Calu3 (cell line): ENCODE measurements around the gene CDHR4. TPM values are rescaled to one million over a fixed set of nuclear protein-coding genes. Genes with fewer than 3 reads are reported as not detected.

ENCODE experiments used
- BruUV-seq: library from RNA; stranded (reverse); fragments of 400-500 nt; replicated peaks from 2 replicates; lab custom pipeline; 2021; lab: Mats Ljungman, UMichigan
- CTCF ChIA-PET: fragments of 300-600 bp; sonication (Branson Sonifier 250); formaldehyde crosslinking; loops from one replicate; lab custom pipeline; 2022; ENCODE audit warnings: antibody characterized with exemption; lab: Charles Lee
- DNase-seq: peaks from one replicate; pipeline ENCODE4 v3.0.0; 2022
- H3K27ac Mint-ChIP-seq: one replicate; pipeline ENCODE4 v1.8.0; 2022; ENCODE audit warnings: mixed read lengths; ENCODE audit not compliant: unreplicated experiment
- H3K27me3 Mint-ChIP-seq: one replicate; pipeline ENCODE4 v1.8.0; 2022; ENCODE audit warnings: mixed read lengths; ENCODE audit not compliant: unreplicated experiment
- H3K36me3 Mint-ChIP-seq: one replicate; pipeline ENCODE4 v1.8.0; 2022; ENCODE audit warnings: mild to moderate bottlenecking, moderate library complexity, mixed read lengths; ENCODE audit not compliant: insufficient read depth, unreplicated experiment
- H3K4me1 Mint-ChIP-seq: one replicate; pipeline ENCODE4 v1.8.0; 2022; ENCODE audit warnings: mild to moderate bottlenecking, low read depth, mixed read lengths; ENCODE audit not compliant: unreplicated experiment
- H3K4me3 Mint-ChIP-seq: one replicate; pipeline ENCODE4 v1.8.0; 2022; ENCODE audit warnings: mild to moderate bottlenecking, low read depth, moderate library complexity, mixed read lengths; ENCODE audit not compliant: unreplicated experiment
- H3K9me3 Mint-ChIP-seq: one replicate; pipeline ENCODE4 v1.8.0; 2022; ENCODE audit warnings: low read depth, mixed read lengths; ENCODE audit not compliant: unreplicated experiment
- intact Hi-C: fragments of 100-400 bp; cut with micrococcal nuclease; formaldehyde crosslinking; loops from one replicate; pipeline ENCODE4 v1.10.0; 2022; ENCODE audit not compliant: unreplicated experiment
- total RNA-seq: library from RNA; stranded (reverse); gene quantifications from 2 replicates; pipeline ENCODE4 v1.2.3, GENCODE V29; 2022
- TF ChIP-seq, protein P1 (sequence below): fragments of 200-600 bp; IDR thresholded peaks from one replicate; pipeline ENCODE4 v1.8.0; 2022; ENCODE audit warnings: antibody characterized with exemption; ENCODE audit not compliant: unreplicated experiment

CDHR4 gene
- total RNA-seq, 1 experiment from 2014 or later, result not detected

DNA sequence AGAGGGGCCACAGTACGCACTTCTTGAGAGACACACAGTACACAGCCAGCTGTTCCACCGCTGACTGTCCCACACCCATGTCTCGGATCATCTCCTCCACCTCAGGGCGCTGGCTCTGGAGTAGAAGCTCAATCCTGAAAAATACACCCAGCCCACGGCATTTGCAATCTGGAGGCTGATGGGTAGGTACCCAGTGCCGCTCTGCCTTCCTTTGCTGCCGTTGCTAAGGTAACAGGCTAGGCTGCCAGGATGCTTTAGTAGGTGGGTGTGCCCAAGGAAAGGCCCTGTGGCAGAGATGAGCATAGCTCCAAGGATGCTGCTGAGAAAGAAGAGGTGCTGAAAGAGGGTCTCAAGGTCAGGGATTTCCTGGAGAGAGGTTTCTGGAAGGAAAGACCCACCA, 42.1 kb upstream of the CDHR4 start:
- intact Hi-C loops, result no loop called here
- TF ChIP-seq, protein P1, sequence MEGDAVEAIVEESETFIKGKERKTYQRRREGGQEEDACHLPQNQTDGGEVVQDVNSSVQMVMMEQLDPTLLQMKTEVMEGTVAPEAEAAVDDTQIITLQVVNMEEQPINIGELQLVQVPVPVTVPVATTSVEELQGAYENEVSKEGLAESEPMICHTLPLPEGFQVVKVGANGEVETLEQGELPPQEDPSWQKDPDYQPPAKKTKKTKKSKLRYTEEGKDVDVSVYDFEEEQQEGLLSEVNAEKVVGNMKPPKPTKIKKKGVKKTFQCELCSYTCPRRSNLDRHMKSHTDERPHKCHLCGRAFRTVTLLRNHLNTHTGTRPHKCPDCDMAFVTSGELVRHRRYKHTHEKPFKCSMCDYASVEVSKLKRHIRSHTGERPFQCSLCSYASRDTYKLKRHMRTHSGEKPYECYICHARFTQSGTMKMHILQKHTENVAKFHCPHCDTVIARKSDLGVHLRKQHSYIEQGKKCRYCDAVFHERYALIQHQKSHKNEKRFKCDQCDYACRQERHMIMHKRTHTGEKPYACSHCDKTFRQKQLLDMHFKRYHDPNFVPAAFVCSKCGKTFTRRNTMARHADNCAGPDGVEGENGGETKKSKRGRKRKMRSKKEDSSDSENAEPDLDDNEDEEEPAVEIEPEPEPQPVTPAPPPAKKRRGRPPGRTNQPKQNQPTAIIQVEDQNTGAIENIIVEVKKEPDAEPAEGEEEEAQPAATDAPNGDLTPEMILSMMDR, result no peak
- no TSS peak for BruUV-seq
- Mint-ChIP-seq H3K27ac (no peak overlapping the region), H3K9me3 (no peaks in the 10 kb centered on the region), H3K27me3 (no peaks in the 10 kb centered on the region), H3K36me3 (peaks cover 7% of the 10 kb centered on the region), H3K4me3 (no peak overlapping the region), H3K4me1 (peaks cover 9% of the 10 kb centered on the region)
- no peak for DNase-seq
- CTCF ChIA-PET, result interaction anchor here (0.6 kb wide), 1 partner anchor 64 kb away, joined by 3 read pairs; no protein-coding TSS in a partner anchor

DNA sequence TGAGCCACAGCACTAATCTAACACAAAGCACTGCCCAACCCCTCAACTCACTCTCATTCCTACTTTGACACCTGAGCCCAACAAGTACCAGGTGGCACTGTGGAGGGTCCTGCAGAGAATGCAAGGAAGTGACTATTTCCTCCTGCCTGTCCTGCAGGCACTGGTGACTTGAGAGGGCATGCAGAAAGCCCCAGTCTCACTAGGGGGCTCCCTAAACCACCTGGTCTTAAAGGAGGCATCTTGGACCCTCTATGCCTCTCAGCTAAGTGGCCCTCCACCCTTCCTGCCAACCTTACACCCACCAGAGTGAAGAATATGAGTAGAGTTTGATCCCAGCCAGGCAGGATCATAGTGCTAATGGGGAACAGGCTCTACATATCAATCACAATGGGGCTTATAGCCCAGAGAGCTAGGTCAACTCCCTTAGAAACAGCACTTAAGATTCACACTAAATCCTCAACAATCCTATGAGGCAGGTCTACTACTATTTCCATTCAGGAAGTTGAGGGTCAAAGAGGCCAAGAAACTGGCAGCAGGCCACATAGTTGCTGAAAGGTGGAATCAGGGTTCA, 41.5 kb upstream of the CDHR4 start:
- Mint-ChIP-seq H3K27ac (no peak overlapping the region), H3K4me1 (peaks cover 9% of the 10 kb centered on the region), H3K4me3 (no peak overlapping the region), H3K27me3 (no peaks in the 10 kb centered on the region), H3K36me3 (peaks cover 7% of the 10 kb centered on the region), H3K9me3 (no peaks in the 10 kb centered on the region)
- TF ChIP-seq, protein P1, result no peak
- no TSS peak for BruUV-seq
- CTCF ChIA-PET, result interaction anchor here (0.6 kb wide), 1 partner anchor 65 kb away, joined by 3 read pairs; no protein-coding TSS in a partner anchor
- DNase-seq, result peak; percentile 34
- intact Hi-C loops, result no loop called here

DNA sequence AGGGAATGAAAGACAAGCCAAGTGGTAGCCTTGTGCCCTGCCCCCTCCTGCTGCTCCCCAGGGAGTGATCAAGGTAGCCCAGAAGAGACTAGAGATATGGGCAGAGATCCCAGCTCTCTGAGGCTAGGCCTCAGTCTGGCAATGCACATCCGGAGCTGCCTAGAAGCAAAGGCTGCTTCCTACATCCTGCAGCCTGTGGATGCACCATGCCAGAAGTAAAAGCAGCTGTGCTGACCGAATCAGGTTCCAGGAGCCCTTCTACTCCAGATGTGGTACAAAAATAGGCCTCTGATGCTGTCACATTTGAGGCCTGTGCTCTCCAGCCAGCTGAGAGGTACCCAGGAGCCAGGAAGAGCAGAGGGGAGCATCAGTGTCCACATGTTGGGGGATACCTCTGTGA, 40.7 kb upstream of the CDHR4 start:
- CTCF ChIA-PET, result no interaction called here
- no peaks in the 10 kb centered on the region for H3K9me3 Mint-ChIP-seq
- H3K36me3 Mint-ChIP-seq, result peaks cover 7% of the 10 kb centered on the region
- no peak overlapping the region for H3K4me3 Mint-ChIP-seq
- BruUV-seq, result no TSS peak
- no peak for DNase-seq
- intact Hi-C loops, result no loop called here
- H3K27ac Mint-ChIP-seq, result no peak overlapping the region
- peaks cover 9% of the 10 kb centered on the region for H3K4me1 Mint-ChIP-seq
- TF ChIP-seq, protein P1, result no peak
- no peaks in the 10 kb centered on the region for H3K27me3 Mint-ChIP-seq

DNA sequence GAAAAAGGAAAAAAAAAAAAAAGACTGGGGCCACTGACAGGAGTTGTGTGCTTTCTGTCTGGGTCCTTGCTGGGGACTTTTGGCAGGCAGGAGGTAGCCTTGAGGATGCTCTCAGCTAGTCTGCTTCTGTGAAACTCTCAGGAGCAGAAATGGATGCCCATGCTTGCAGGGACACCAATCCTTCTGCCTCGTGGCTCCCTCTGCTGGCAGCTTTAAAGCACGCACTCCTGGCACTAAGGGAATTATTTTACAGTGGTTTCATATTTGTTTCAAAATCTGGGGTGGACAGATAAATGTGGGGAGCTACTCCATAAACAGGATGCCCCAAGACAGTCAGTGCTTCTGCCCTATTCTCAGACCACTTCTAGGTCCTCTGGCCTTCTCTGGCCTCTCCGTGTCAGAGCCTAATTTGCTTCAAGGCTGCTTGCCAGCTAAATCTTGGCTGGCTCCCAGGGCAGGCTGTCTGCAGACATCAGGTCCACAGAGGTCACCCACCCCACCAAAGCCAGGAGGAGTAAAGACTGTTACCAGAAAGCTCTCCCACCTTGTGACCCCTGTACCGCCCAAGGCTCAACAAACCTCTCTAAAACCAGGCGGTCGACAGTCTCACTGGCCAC, 39.6 kb upstream of the CDHR4 start:
- no peaks in the 10 kb centered on the region for H3K27me3 Mint-ChIP-seq
- intact Hi-C loops, result loop anchor here (2.0 to 5.0 kb wide), 2 partner anchors 37 to 136 kb away; partner anchors contain the start of gene INKA1
- no TSS peak for BruUV-seq
- H3K4me1 Mint-ChIP-seq, result peaks cover 9% of the 10 kb centered on the region
- H3K9me3 Mint-ChIP-seq, result no peaks in the 10 kb centered on the region
- H3K36me3 Mint-ChIP-seq, result peaks cover 7% of the 10 kb centered on the region
- H3K27ac Mint-ChIP-seq, result no peak overlapping the region
- CTCF ChIA-PET, result interaction anchor here (0.5 to 2.7 kb wide), 9 partner anchors 22 to 424 kb away, joined by 3 to 17 read pairs (median 3); partner anchors contain the start of genes INKA1, IP6K1 and MON1A
- H3K4me3 Mint-ChIP-seq, result no peak overlapping the region
- TF ChIP-seq, protein P1, result peak; percentile 54
- peak; percentile 73 for DNase-seq
